A549 (cell line): ENCODE measurements around the gene RGL1. TPM values are rescaled to one million over a fixed set of nuclear protein-coding genes. Genes with fewer than 3 reads are reported as not detected.
A peak's percentile ranks its signal among the peaks of the same experiment; 100 is the strongest.

Experiments
- ATAC-seq, 2 experiments: fragments of 200-7000 bp in 1 of 2; fragments of >200 bp in 1 of 2; cut with Nextera tagmentation in 1 of 2; cut with Tn5 transposase in 1 of 2; 3 replicates each; pipeline versions ENCODE4 v1.8.0 to v1.9.1; 2018 to 2020; ENCODE audit warnings: mild to moderate bottlenecking in 1 of 2, moderate library complexity in 1 of 2
- CTCF ChIA-PET: fragments of 300-600 bp; sonication (Branson Sonifier 250); formaldehyde crosslinking; extraction: SDS; loops from one replicate; lab custom pipeline; 2021; ENCODE audit warnings: antibody characterized with exemption, inconsistent platforms; lab: Yijun Ruan, JAX
- POLR2A ChIA-PET: fragments of 350-600 bp; formaldehyde crosslinking; extraction: SDS; loops from one replicate; lab custom pipeline; 2021; ENCODE audit warnings: antibody characterized with exemption, inconsistent platforms; lab: Yijun Ruan, JAX
- DNase-seq, 2 experiments: peaks; one replicate each; pipeline versions ENCODE4 v3.0.0 to v3.0.0-alpha.2; 2011 to 2016; ENCODE audit warnings: low read depth in 1 of 2, low spot score in 1 of 2
- FAIRE-seq: peaks from 2 replicates; lab custom pipeline; 2011; peaks lifted over from hg19 to GRCh38; lab: Jason Lieb, UNC
- H3K27ac ChIP-seq, 2 experiments: fragments of >200 bp; sonication (Bioruptor Twin); formaldehyde crosslinking; 3 replicates each; pipeline ENCODE4 v1.5.1; 2016 to 2017
- H3K4me1 ChIP-seq: fragments of >200 bp; sonication (Bioruptor Twin); formaldehyde crosslinking; 3 replicates; pipeline ENCODE4 v1.6.1; 2016
- H3K4me2 ChIP-seq: fragments of >200 bp; sonication (Bioruptor Twin); formaldehyde crosslinking; 3 replicates; pipeline ENCODE4 v1.6.1; 2016
- H3K4me3 ChIP-seq: fragments of >200 bp; sonication (Bioruptor Twin); formaldehyde crosslinking; 3 replicates; pipeline ENCODE4 v1.5.1; 2016
- H3K9me3 ChIP-seq: fragments of >200 bp; sonication (Bioruptor Twin); formaldehyde crosslinking; 3 replicates; pipeline ENCODE4 v1.6.1; 2016
- CHD4 ChIP-seq: fragments of 200-600 bp; sonication (generic); IDR thresholded peaks from 2 replicates; pipeline ENCODE4 v1.6.1; 2016; ENCODE audit warnings: antibody characterized with exemption, mild to moderate bottlenecking, borderline replicate concordance
- EHF ChIP-seq: fragments of 250-450 bp; sonication (Bioruptor Pico); IDR thresholded peaks from 2 replicates; pipeline ENCODE4 v1.5.0; 2020; ENCODE audit warnings: mild to moderate bottlenecking
- ESRRA ChIP-seq: fragments of 150-350 bp; IDR thresholded peaks from 2 replicates; pipeline ENCODE4 v1.6.1; 2014; ENCODE audit warnings: mild to moderate bottlenecking, low read length, borderline replicate concordance
- FOSB ChIP-seq: fragments of 250-450 bp; sonication (Bioruptor Pico); IDR thresholded peaks from 2 replicates; pipeline ENCODE4 v1.5.0; 2020; ENCODE audit warnings: mild to moderate bottlenecking, moderate library complexity
- FOSL2 ChIP-seq, 2 experiments: fragments of 450-650 bp in 1 of 2; fragments of >200 bp in 1 of 2; sonication (Bioruptor Twin) in 1 of 2; formaldehyde crosslinking; IDR thresholded peaks; 2 replicates each; pipeline versions ENCODE4 v1.5.0 to v1.6.1; 2016 to 2020; ENCODE audit warnings: mild to moderate bottlenecking in 1 of 2, moderate library complexity in 1 of 2
- FOXS1 ChIP-seq: fragments of 250-450 bp; sonication (Bioruptor Pico); IDR thresholded peaks from 2 replicates; pipeline ENCODE4 v1.5.0; 2020; ENCODE audit warnings: mild to moderate bottlenecking, moderate library complexity
- HDAC2 ChIP-seq: fragments of 200-600 bp; sonication (generic); IDR thresholded peaks from 2 replicates; pipeline ENCODE4 v1.6.1; 2016
- HES2 ChIP-seq: fragments of >200 bp; sonication (Bioruptor Twin); formaldehyde crosslinking; IDR thresholded peaks from 2 replicates; pipeline ENCODE4 v1.6.1; 2016
- HEYL ChIP-seq: fragments of 250-450 bp; sonication (Bioruptor Pico); IDR thresholded peaks from 2 replicates; pipeline ENCODE4 v1.8.0; 2021; ENCODE audit warnings: mild to moderate bottlenecking, moderate library complexity
- HMGXB4 ChIP-seq: fragments of 250-450 bp; sonication (Bioruptor Pico); IDR thresholded peaks from 2 replicates; pipeline ENCODE4 v1.5.0; 2021; ENCODE audit warnings: mild to moderate bottlenecking, moderate library complexity, borderline replicate concordance
- HOXB5 ChIP-seq: fragments of 250-450 bp; sonication (Bioruptor Pico); IDR thresholded peaks from 2 replicates; pipeline ENCODE4 v1.5.0; 2020; ENCODE audit warnings: mild to moderate bottlenecking, moderate library complexity
- JUNB ChIP-seq: fragments of >200 bp; sonication (Bioruptor Twin); formaldehyde crosslinking; IDR thresholded peaks from 2 replicates; pipeline ENCODE4 v1.6.1; 2016
- KDM1A ChIP-seq: fragments of 200-600 bp; sonication (generic); IDR thresholded peaks from 2 replicates; pipeline ENCODE4 v1.6.1; 2016; ENCODE audit warnings: low read depth, mild to moderate bottlenecking
- NFE2L2 ChIP-seq: fragments of 150-350 bp; conservative IDR thresholded peaks from 2 replicates; pipeline ENCODE4 v1.6.1; 2014; ENCODE audit warnings: low read length
- PBX3 ChIP-seq: IDR thresholded peaks from 2 replicates; pipeline ENCODE4 v1.6.1; 2012
- RFX5 ChIP-seq: fragments of 450-650 bp; IDR thresholded peaks from 2 replicates; pipeline ENCODE4 v1.7.1; 2014; ENCODE audit warnings: antibody characterized with exemption, mild to moderate bottlenecking, moderate library complexity
- SMC3 ChIP-seq: fragments of >200 bp; sonication (Bioruptor Twin); formaldehyde crosslinking; IDR thresholded peaks from 3 replicates; pipeline ENCODE4 v1.6.1; 2018; ENCODE audit warnings: inconsistent platforms
- TFCP2L1 ChIP-seq: fragments of 250-450 bp; sonication (Bioruptor Pico); IDR thresholded peaks from 2 replicates; pipeline ENCODE4 v1.5.0; 2021; ENCODE audit warnings: mild to moderate bottlenecking
- USF2 ChIP-seq: fragments of 450-650 bp; IDR thresholded peaks from 2 replicates; pipeline ENCODE4 v1.6.1; 2014; ENCODE audit warnings: antibody characterized with exemption
- ZC3H11A ChIP-seq: fragments of 450-650 bp; IDR thresholded peaks from 2 replicates; pipeline ENCODE4 v1.6.1; 2014; ENCODE audit warnings: antibody characterized with exemption, mild to moderate bottlenecking
- ZSCAN20 ChIP-seq: fragments of 250-450 bp; sonication (Bioruptor Pico); IDR thresholded peaks from 2 replicates; pipeline ENCODE4 v1.8.0; 2022; ENCODE audit warnings: mild to moderate bottlenecking, moderate library complexity
- WGBS: methylation state at CpG from one replicate; pipeline ENCODE4 v1.1.6; 2017; ENCODE audit errors: missing lambda C conversion rate; 5-methylcytosine and 5-hydroxymethylcytosine counted together
- polyA plus RNA-seq, 4 experiments: library from polyadenylated mRNA; depleted of rRNA in 3 of 4; stranded (reverse); fragments of >200 nt; fragmentation: RNase III in 1 of 4; extraction: RNeasy Plus Mini Kit Qiagen cat#74134 plus additional on column Dnase treatment in 1 of 4; gene quantifications; 2 replicates in 3 of 4; 3 replicates in 1 of 4; pipeline ENCODE4 v1.2.3, GENCODE V29; 2011 to 2017
- TF ChIP-seq, protein P1 (sequence below): IDR thresholded peaks from 2 replicates; pipeline ENCODE4 v1.6.1; 2012; ENCODE audit warnings: low read depth, borderline replicate concordance
- TF ChIP-seq, protein P2 (sequence below): fragments of >200 bp; sonication (Bioruptor Twin); formaldehyde crosslinking; IDR thresholded peaks from 3 replicates; pipeline ENCODE4 v1.5.1; 2016

The RGL1 gene
- polyA plus RNA-seq, 2 of the 4 experiments (the other 2 are of a cell fraction) = 1.0 to 3.8 TPM

DNA sequence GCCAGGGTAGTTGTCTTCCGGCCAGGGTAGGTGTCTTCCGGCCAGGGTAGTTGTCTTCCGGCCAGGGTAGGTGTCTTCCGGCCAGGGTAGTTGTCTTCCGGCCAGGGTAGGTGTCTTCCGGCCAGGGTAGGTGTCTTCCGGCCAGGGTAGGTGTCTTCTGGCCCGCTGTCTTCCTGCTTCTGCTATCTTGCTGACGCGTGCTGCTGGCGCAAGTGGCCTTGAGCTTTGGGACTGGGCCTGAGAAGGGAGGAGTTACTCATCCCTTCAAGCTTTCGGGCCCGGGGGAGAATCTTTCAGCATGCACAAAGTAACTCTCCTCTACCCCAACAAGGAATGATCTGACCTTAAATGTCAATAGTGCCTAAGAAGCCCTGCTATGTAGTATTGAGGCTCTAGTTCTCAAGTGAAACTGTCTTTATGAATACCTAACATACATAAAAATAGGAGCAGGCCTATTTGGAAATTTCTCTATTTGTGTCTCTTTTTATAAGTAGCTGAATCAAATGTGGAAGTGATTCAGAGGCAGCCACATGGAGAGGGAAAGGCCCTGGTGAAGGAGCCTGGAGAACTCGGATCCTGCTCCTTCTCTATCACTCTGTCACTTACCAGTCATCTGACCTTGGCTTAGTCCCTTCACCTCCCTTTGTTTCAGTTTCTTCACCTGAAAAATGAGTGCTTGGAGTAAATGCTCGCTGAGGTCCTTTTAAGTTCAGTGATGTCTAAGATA lies 65.6 kb downstream of the RGL1 start:
- Histone ChIP-seq H3K4me1 (peaks cover 14% of the 10 kb centered on the region), H3K4me3 (no peak overlapping the region), H3K4me2 (peak overlapping the region; percentile 53)
- no peak for DNase-seq
- no peak for FAIRE-seq
- POLR2A ChIA-PET = no interaction called here
- WGBS = 82% methylated on average over 10 of the region's 15 CpGs
- CTCF ChIA-PET = interaction anchor here (1.3 kb wide), 1 partner anchor 45 kb away, joined by 5 read pairs; no protein-coding TSS in a partner anchor
- TF ChIP-seq KDM1A (no peak), HDAC2 (no peak), ZC3H11A (no peak), ESRRA (no peak), EHF (CRISPR knock-in tag) (no peak), FOXS1 (no peak), NFE2L2 (no peak), ZSCAN20 (CRISPR knock-in tag) (no peak), USF2 (no peak), FOSB (CRISPR knock-in tag) (no peak), RFX5 (no peak), CHD4 (no peak), HOXB5 (CRISPR knock-in tag) (no peak), FOSL2 (IDR thresholded peaks at IDR 0.05) (no peak), FOSL2 (CRISPR knock-in tag; IDR thresholded peaks at IDR 0.05) (no peak), HES2 (no peak)
- TF ChIP-seq, protein P1, sequence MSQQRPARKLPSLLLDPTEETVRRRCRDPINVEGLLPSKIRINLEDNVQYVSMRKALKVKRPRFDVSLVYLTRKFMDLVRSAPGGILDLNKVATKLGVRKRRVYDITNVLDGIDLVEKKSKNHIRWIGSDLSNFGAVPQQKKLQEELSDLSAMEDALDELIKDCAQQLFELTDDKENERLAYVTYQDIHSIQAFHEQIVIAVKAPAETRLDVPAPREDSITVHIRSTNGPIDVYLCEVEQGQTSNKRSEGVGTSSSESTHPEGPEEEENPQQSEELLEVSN = no peak
- TF ChIP-seq, protein P2, sequence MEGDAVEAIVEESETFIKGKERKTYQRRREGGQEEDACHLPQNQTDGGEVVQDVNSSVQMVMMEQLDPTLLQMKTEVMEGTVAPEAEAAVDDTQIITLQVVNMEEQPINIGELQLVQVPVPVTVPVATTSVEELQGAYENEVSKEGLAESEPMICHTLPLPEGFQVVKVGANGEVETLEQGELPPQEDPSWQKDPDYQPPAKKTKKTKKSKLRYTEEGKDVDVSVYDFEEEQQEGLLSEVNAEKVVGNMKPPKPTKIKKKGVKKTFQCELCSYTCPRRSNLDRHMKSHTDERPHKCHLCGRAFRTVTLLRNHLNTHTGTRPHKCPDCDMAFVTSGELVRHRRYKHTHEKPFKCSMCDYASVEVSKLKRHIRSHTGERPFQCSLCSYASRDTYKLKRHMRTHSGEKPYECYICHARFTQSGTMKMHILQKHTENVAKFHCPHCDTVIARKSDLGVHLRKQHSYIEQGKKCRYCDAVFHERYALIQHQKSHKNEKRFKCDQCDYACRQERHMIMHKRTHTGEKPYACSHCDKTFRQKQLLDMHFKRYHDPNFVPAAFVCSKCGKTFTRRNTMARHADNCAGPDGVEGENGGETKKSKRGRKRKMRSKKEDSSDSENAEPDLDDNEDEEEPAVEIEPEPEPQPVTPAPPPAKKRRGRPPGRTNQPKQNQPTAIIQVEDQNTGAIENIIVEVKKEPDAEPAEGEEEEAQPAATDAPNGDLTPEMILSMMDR = no peak
- TF ChIP-seq, all 56 proteins: peak for 0
- H3K27ac ChIP-seq = peak overlapping the region in 1 of 2 experiments; percentile 31; a peak in 1 of 6 replicates
- ATAC-seq = no peak; a peak in 1 of 6 replicates
- no peaks in the 10 kb centered on the region for H3K9me3 ChIP-seq

DNA sequence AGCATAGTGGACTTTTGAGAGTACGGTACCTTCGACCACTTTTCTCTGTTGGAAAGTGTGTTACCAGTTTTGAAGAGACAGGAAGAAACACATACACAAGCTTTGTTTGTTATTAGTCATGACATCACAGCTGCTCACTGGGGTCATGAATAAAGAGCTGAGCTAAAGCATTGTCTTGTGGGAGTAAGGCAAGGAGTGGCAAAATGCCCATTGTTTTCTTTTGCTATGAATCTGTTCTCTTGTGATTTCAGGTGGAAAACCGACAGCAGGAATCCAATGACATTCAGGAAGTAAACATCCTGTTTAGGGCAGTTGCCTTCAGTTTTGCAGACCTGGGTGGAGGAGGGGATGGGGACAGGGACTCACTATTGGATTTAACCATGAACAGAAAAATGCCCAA lies 66.2 kb downstream of the RGL1 start:
- CTCF ChIA-PET = interaction anchor here (1.3 kb wide), 1 partner anchor 45 kb away, joined by 5 read pairs; no protein-coding TSS in a partner anchor
- peak overlapping the region; percentile 53 for H3K4me2 ChIP-seq
- no peak overlapping the region for H3K4me3 ChIP-seq

GRCh38 chr1:183871601-183872000 lies 66.7 kb downstream of the RGL1 start:
- ChIA-PET CTCF (interaction anchor here (1.3 kb wide), 1 partner anchor 44 kb away, joined by 5 read pairs; no protein-coding TSS in a partner anchor), POLR2A (no interaction called here)
- Histone ChIP-seq H3K4me3 (no peak overlapping the region), H3K9me3 (no peaks in the 10 kb centered on the region), H3K4me2 (peak overlapping the region; percentile 53), H3K4me1 (peaks cover 14% of the 10 kb centered on the region), H3K27ac (no peak overlapping the region)
- no peak for ATAC-seq
- no peak for FAIRE-seq
- WGBS = 93% methylated on average over 3 of the region's 3 CpGs
- no peak for DNase-seq
- TF ChIP-seq JUNB (no peak), PBX3 (no peak), HMGXB4 (no peak), HEYL (no peak), TFCP2L1 (CRISPR knock-in tag) (no peak), FOXS1 (no peak), SMC3 (no peak), HES2 (no peak)
- TF ChIP-seq, protein P2 = no peak

More for the DNA sequence above, 66.2 kb downstream of the RGL1 start:
- H3K9me3 ChIP-seq = no peaks in the 10 kb centered on the region
- TF ChIP-seq HEYL (no peak), FOSL2 (IDR thresholded peaks at IDR 0.05) (no peak), FOSL2 (CRISPR knock-in tag; IDR thresholded peaks at IDR 0.05) (peak; percentile 46)
- POLR2A ChIA-PET = no interaction called here
- DNase-seq (peak in 1 of 2 experiments; percentile 65), FAIRE-seq (no peak), ATAC-seq (peak; percentile 39 to 54; a peak in 3 of 6 replicates)
- WGBS = 44% methylated on average over 3 of the region's 3 CpGs
- H3K4me1 ChIP-seq = peaks cover 14% of the 10 kb centered on the region
- H3K27ac ChIP-seq = no peak overlapping the region; a peak in 1 of 6 replicates
